ENCODE data around the gene EGFR.

The EGFR gene

GRCh38 chr7:55244006-55244745 is 225.4 kb downstream of the EGFR start:
- Histone ChIP-seq H3K27ac (ENCODE audit: low read length) (no peak overlapping the region), H3K79me2 (ENCODE audit: insufficient read depth, low read length) (no peaks in the 10 kb centered on the region), H3K4me2 (ENCODE audit: insufficient read depth, low read length) (no peak overlapping the region), H3K4me3 (ENCODE audit: low read depth in 1 of 2, low read length in 2 of 2) (no peak overlapping the region), H3K27me3 (ENCODE audit: insufficient read depth, low read length, poor library complexity) (no peaks in the 10 kb centered on the region), H3K9ac (ENCODE audit: low read depth, low read length) (no peak overlapping the region), H3K4me1 (ENCODE audit: insufficient read depth, low read length) (no peaks in the 10 kb centered on the region), H3K36me3 (ENCODE audit: insufficient read depth, low read length) (no peaks in the 10 kb centered on the region), H3K9me3 (ENCODE audit: insufficient read depth, low read length, severe bottlenecking) (no peaks in the 10 kb centered on the region), H2AFZ (ENCODE audit: low read depth, low read length) (no peak overlapping the region), H4K20me1 (ENCODE audit: insufficient read depth, low read length) (no peaks in the 10 kb centered on the region)
- no peak for TF ChIP-seq EZH2 (IDR thresholded peaks at IDR 0.05; ENCODE audit: borderline replicate concordance, low read depth, low read length, severe bottlenecking)
- DNase-seq (no peak), ATAC-seq (ENCODE audit: insufficient read depth, low read depth) (no peak)

DNA sequence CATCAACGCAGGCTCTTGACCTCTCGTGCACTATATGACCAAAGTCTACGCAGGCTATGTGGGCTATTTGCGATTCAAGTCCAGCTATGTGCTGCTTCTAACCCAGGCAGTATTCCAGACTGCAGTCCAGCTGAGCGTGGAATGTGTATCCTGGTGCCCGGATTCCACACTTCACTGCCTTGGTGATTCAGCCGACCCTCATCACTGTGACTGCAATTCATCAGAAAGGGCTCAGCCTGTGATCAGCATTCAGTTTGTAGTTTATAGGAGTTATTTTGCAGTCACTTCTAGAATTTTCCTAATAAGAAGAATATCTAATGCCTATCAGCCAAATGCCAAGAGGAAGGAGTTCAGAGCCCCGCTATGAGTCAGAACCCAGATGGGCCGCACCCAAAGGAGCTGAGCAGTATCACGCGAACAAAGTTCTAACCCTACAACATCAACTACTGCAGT is 226.5 kb downstream of the EGFR start:
- Histone ChIP-seq H3K36me3 (ENCODE audit: insufficient read depth, low read length) (no peaks in the 10 kb centered on the region), H4K20me1 (ENCODE audit: insufficient read depth, low read length) (no peaks in the 10 kb centered on the region), H3K79me2 (ENCODE audit: insufficient read depth, low read length) (no peaks in the 10 kb centered on the region), H3K27me3 (ENCODE audit: insufficient read depth, low read length, poor library complexity) (no peaks in the 10 kb centered on the region), H3K4me3 (ENCODE audit: low read depth in 1 of 2, low read length in 2 of 2) (no peak overlapping the region), H3K4me2 (ENCODE audit: insufficient read depth, low read length) (no peak overlapping the region), H3K27ac (ENCODE audit: low read length) (no peak overlapping the region), H3K4me1 (ENCODE audit: insufficient read depth, low read length) (no peaks in the 10 kb centered on the region), H2AFZ (ENCODE audit: low read depth, low read length) (no peak overlapping the region), H3K9ac (ENCODE audit: low read depth, low read length) (no peak overlapping the region), H3K9me3 (ENCODE audit: insufficient read depth, low read length, severe bottlenecking) (no peaks in the 10 kb centered on the region)
- ATAC-seq (ENCODE audit: insufficient read depth, low read depth) (no peak), DNase-seq (no peak)
- TF ChIP-seq EZH2 (IDR thresholded peaks at IDR 0.05; ENCODE audit: borderline replicate concordance, low read depth, low read length, severe bottlenecking) (no peak), CTCF (IDR thresholded peaks at IDR 0.05; ENCODE audit: borderline replicate concordance, extremely low read depth, low read length, poor library complexity, severe bottlenecking) (no peak)

- no peak overlapping the region for H3K9ac ChIP-seq (ENCODE audit: low read depth, low read length)
- DNase-seq (no peak), ATAC-seq (ENCODE audit: insufficient read depth, low read depth) (no peak)
- no peak overlapping the region for H2AFZ ChIP-seq (ENCODE audit: low read depth, low read length)
- no peak overlapping the region for H3K4me2 ChIP-seq (ENCODE audit: insufficient read depth, low read length)
- H3K27ac ChIP-seq (ENCODE audit: low read length) = no peak overlapping the region
- no peaks in the 10 kb centered on the region for H3K4me1 ChIP-seq (ENCODE audit: insufficient read depth, low read length)
- H3K4me3 ChIP-seq (ENCODE audit: low read depth in 1 of 2, low read length in 2 of 2) = no peak overlapping the region
- no peaks in the 10 kb centered on the region for H4K20me1 ChIP-seq (ENCODE audit: insufficient read depth, low read length)
- no peaks in the 10 kb centered on the region for H3K27me3 ChIP-seq (ENCODE audit: insufficient read depth, low read length, poor library complexity)
- no peaks in the 10 kb centered on the region for H3K36me3 ChIP-seq (ENCODE audit: insufficient read depth, low read length)
- no peaks in the 10 kb centered on the region for H3K79me2 ChIP-seq (ENCODE audit: insufficient read depth, low read length)
- TF ChIP-seq EZH2 (IDR thresholded peaks at IDR 0.05; ENCODE audit: borderline replicate concordance, low read depth, low read length, severe bottlenecking) (no peak), CTCF (IDR thresholded peaks at IDR 0.05; ENCODE audit: borderline replicate concordance, extremely low read depth, low read length, poor library complexity, severe bottlenecking) (no peak)
- no peaks in the 10 kb centered on the region for H3K9me3 ChIP-seq (ENCODE audit: insufficient read depth, low read length, severe bottlenecking)
Observed at GRCh38 chr7:55246171-55246570, 227.4 kb downstream of the EGFR start.

GRCh38 chr7:55247428-55247827 is 228.6 kb downstream of the EGFR start:
- Histone ChIP-seq H3K79me2 (ENCODE audit: insufficient read depth, low read length) (no peaks in the 10 kb centered on the region), H3K4me3 (ENCODE audit: low read depth in 1 of 2, low read length in 2 of 2) (no peak overlapping the region), H4K20me1 (ENCODE audit: insufficient read depth, low read length) (no peaks in the 10 kb centered on the region), H3K27me3 (ENCODE audit: insufficient read depth, low read length, poor library complexity) (no peaks in the 10 kb centered on the region), H3K9me3 (ENCODE audit: insufficient read depth, low read length, severe bottlenecking) (no peaks in the 10 kb centered on the region), H3K4me1 (ENCODE audit: insufficient read depth, low read length) (no peaks in the 10 kb centered on the region), H3K36me3 (ENCODE audit: insufficient read depth, low read length) (no peaks in the 10 kb centered on the region), H3K4me2 (ENCODE audit: insufficient read depth, low read length) (no peak overlapping the region), H2AFZ (ENCODE audit: low read depth, low read length) (no peak overlapping the region), H3K27ac (ENCODE audit: low read length) (no peak overlapping the region), H3K9ac (ENCODE audit: low read depth, low read length) (no peak overlapping the region)
- no peak for TF ChIP-seq CTCF (IDR thresholded peaks at IDR 0.05; ENCODE audit: borderline replicate concordance, extremely low read depth, low read length, poor library complexity, severe bottlenecking)
- no peak for TF ChIP-seq EZH2 (IDR thresholded peaks at IDR 0.05; ENCODE audit: borderline replicate concordance, low read depth, low read length, severe bottlenecking)
- DNase-seq = no peak
- ATAC-seq (ENCODE audit: insufficient read depth, low read depth) = no peak
